Bronchial epithelial cell (primary cell): ENCODE data around the gene PIBF1. TPM values are rescaled to one million over a fixed set of nuclear protein-coding genes. Genes with fewer than 3 reads are reported as not detected.

Source experiments
- DNase-seq: peaks from one replicate; pipeline ENCODE4 v3.0.0-alpha.2; 2010; ENCODE audit warnings: low read depth
- FAIRE-seq: peaks from 2 replicates; lab custom pipeline; 2011; peaks lifted over from hg19 to GRCh38; lab: Jason Lieb, UNC
- H3K27me3 ChIP-seq: 2 replicates; pipeline ENCODE4 v1.5.1; 2011; ENCODE audit warnings: low read length; ENCODE audit not compliant: control insufficient read depth, insufficient read depth
- H3K36me3 ChIP-seq: 2 replicates; pipeline ENCODE4 v1.5.1; 2011; ENCODE audit warnings: low read length; ENCODE audit not compliant: control insufficient read depth, insufficient read depth
- H3K4me3 ChIP-seq: 2 replicates; pipeline ENCODE4 v1.5.1; 2011; ENCODE audit warnings: mild to moderate bottlenecking, low read depth, low read length, control low read depth
- total RNA-seq: library from RNA; depleted of rRNA; stranded (reverse); fragments of >200 nt; gene quantifications from 2 replicates; pipeline ENCODE4 v1.2.1, GENCODE V29; 2014
- TF ChIP-seq, protein P1 (sequence below): IDR thresholded peaks from 2 replicates; pipeline ENCODE4 v1.5.1; 2011; ENCODE audit warnings: mild to moderate bottlenecking, moderate library complexity, low read length, control low read depth, inconsistent platforms; ENCODE audit not compliant: insufficient read depth, severe bottlenecking

PIBF1 gene
- total RNA-seq, 1 donor from 2014 or later, result 16.8 TPM

DNA sequence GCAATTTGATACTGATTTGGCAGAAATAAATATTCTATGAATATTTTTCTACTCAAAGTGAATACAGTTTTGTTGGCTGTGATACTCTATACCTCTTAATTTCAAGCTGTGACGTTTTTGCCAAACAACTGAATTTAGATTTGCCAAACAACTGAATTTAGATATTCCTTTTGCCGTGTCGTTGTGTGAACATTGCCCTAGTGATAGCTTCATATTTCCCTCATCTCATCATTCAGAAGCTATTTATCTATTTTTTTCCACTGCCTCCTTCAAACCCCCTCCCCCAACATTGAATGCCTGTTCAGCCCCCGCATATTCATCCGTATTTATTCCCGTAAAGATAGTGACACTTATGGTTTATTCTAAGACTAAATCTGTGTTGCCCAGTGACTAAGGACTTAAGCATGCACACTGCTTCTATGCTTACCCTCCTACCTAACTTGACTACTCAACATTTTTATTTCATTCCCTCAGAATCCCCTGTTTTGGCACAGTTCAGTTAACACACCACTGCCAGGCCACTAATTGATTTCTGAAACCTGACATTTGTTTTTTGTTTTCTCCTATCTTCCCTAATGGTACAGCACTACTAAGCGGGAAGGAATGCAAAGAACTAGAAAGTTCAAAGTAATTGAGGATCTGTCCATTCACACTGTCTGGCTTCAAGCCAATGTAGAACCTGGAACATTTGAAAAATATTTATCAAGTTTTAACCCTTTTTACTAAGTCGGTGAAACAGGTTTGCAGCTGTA, 274.1 kb downstream of the PIBF1 start:
- no peak for FAIRE-seq
- Histone ChIP-seq H3K36me3 (peaks cover 3% of the 10 kb centered on the region), H3K27me3 (no peaks in the 10 kb centered on the region), H3K4me3 (peak overlapping the region; percentile 4)
- TF ChIP-seq, protein P1, sequence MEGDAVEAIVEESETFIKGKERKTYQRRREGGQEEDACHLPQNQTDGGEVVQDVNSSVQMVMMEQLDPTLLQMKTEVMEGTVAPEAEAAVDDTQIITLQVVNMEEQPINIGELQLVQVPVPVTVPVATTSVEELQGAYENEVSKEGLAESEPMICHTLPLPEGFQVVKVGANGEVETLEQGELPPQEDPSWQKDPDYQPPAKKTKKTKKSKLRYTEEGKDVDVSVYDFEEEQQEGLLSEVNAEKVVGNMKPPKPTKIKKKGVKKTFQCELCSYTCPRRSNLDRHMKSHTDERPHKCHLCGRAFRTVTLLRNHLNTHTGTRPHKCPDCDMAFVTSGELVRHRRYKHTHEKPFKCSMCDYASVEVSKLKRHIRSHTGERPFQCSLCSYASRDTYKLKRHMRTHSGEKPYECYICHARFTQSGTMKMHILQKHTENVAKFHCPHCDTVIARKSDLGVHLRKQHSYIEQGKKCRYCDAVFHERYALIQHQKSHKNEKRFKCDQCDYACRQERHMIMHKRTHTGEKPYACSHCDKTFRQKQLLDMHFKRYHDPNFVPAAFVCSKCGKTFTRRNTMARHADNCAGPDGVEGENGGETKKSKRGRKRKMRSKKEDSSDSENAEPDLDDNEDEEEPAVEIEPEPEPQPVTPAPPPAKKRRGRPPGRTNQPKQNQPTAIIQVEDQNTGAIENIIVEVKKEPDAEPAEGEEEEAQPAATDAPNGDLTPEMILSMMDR, result no peak
- peak; percentile 85 for DNase-seq

DNA sequence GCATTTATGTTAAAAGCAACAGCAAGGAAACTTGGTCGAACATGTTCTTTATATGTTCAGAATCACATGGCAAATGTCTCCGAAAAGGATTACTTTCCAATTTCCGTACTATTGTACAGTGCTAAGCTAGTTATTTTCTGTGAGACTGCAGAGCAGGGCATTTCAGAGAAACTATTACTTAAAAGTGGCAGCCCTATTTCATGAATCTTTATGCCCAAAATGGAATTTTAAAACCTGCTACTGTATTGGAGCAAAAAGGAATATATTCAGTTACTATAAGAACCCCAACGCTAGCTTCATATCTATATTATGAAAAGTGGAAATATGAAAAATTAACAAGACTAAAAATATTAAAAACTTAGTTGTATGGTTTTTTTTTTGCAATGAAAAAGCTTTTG, 274.6 kb downstream of the PIBF1 start:
- Histone ChIP-seq H3K36me3 (peaks cover 3% of the 10 kb centered on the region), H3K27me3 (no peaks in the 10 kb centered on the region), H3K4me3 (no peak overlapping the region)
- FAIRE-seq (no peak), DNase-seq (no peak)
- TF ChIP-seq, protein P1, result no peak

DNA sequence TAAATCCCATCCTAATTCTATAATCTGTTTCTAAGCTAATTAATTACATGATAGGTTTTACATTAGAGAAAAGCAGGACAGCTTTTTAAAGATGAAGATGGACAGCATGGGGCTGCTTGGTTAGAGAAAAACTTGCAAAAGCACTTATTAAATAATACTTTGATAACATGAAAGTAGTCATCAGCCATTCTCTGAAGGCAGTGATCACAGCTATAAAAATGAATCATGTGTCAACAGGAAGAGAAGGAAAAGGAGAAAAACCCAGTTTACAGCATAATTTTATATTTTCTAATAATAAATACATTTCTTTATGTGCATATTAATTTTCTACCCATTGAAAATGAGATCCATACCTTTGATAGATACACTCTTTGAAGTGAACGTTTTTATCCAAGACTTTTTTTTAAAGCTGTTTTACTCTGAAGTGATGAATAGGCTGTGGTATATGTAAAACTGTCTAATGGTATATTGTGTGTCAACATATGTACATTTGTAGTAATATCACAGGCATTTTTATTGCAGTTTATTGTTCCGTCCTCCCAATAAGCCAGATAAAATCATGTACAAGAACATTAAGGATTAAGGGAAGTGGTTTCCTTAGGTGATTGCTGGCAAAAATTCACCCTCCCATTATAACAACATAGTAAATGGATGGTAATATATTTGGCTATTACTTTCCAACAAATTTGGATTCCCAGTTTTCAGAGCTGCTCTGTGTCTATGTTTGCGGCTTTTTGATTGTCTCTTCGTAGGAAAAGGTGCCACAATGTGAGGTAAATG, 275.5 kb downstream of the PIBF1 start:
- Histone ChIP-seq H3K36me3 (peaks cover 7% of the 10 kb centered on the region), H3K4me3 (peak overlapping the region; percentile 97), H3K27me3 (no peaks in the 10 kb centered on the region)
- FAIRE-seq (no peak), DNase-seq (peak; percentile 67)
- TF ChIP-seq, protein P1, result no peak

DNA sequence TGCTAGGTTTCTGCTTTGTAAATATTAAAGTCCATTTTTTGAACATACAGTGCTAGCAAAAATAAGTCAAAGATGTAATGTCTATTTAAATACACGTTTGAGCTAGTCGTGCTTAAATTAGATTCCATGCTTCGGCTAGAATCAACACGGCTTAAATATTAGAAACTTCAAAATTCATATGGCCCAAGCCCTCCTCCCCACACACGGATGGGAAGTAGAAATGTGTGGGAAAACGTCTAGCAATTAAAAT, 276.1 kb downstream of the PIBF1 start:
- DNase-seq, result no peak
- H3K27me3 ChIP-seq, result no peaks in the 10 kb centered on the region
- FAIRE-seq, result no peak
- peak overlapping the region; percentile 97 for H3K4me3 ChIP-seq
- peaks cover 7% of the 10 kb centered on the region for H3K36me3 ChIP-seq
- TF ChIP-seq, protein P1, result no peak

DNA sequence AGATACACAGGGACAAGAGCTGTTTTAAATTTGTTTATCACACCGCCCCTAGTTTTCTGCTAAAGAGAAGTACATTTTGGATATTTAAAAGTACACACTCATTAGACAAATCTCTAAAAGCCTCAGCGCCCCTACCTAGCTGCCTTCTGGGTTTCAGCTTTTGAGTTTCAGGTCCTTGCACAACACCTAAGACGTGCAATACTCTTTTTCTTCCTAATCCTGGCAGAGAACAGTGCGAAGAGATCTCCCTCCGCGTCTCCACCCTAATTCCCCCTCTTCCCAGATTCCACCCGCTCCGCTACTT, 276.5 kb downstream of the PIBF1 start:
- no peak for FAIRE-seq
- H3K4me3 ChIP-seq, result peak overlapping the region; percentile 97
- DNase-seq, result no peak

More for the DNA sequence above, 276.5 kb downstream of the PIBF1 start:
- TF ChIP-seq, protein P1, result no peak
- Histone ChIP-seq H3K36me3 (peaks cover 9% of the 10 kb centered on the region), H3K27me3 (no peaks in the 10 kb centered on the region)
